GM11168 (cell line): ENCODE results near the gene LAMA2.

Experiments used
- in situ Hi-C: fragments of 300-500 bp; cut with MboI; formaldehyde crosslinking; loops from one replicate; pipeline ENCODE4 v1.12.0; 2022; ENCODE audit warnings: low sequenced_read_pairs; ENCODE audit not compliant: unreplicated experiment

Gene LAMA2

DNA sequence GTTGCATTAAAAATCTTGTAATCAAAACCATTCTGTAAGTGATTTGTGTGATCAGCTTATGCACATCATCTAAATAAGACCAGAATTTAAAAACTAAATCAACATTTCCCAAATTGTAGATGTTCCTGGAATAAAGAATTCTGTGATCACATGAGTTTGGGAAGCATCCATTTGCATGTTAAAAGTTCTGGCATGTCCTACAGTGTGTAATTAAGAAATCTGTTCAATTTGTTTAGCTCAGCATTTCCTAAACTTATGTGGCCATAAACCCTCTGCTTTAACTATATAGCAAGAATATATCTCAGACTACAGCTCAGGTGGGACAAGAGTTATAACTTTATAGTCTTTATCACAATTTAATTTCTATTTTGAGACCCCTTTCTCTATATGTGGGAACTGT is 399.1 kb downstream of the LAMA2 start:
- in situ Hi-C loops, result no loop called here

- in situ Hi-C loops, result no loop called here
Observed at GRCh38 chr6:129284225-129284624, 401.3 kb downstream of the LAMA2 start.

GRCh38 chr6:129287231-129288177 is 404.6 kb downstream of the LAMA2 start:
- in situ Hi-C loops, result no loop called here

DNA sequence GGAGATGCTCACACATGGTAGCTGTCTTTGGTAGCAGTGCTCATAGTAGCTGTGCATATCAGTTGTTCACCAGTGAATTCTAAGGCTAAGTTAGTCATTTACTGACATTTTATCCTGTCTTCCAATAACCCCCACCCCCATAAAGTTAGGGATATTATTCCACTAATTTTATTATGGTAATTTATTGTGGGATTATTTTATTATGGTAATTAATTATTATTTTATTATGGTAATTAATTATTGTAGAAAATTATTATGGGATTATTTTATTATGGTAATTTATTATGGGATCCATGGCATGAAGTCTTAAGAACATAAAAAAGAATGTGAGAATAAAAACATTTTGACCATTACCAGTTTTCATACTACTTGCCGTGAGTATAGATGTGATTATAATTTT is 406.5 kb downstream of the LAMA2 start:
- in situ Hi-C loops, result no loop called here

GRCh38 chr6:129292836-129293235 is 409.9 kb downstream of the LAMA2 start:
- in situ Hi-C loops, result no loop called here

GRCh38 chr6:129297592-129297991 is 414.7 kb downstream of the LAMA2 start:
- in situ Hi-C loops, result no loop called here

- in situ Hi-C loops, result no loop called here
Observed at GRCh38 chr6:129302671-129303070, 419.7 kb downstream of the LAMA2 start.

DNA sequence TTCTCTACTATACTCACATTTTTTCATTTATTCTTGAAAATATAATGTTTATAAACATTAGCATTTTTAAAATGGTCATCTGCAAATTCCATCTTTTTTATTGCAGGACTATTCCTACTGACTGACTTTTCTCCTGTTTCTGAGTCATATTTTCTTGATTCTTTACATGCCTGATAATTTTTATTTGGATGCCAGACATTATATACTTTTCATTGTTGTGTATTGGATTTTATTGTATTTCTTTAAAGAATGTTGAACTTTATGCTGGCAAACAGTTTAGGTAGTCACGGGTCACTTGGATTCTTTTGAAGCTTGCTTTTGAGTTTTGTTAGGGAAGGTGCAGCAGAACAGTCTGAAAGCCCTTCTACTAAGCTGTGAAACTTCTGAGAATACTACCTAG is 423.9 kb downstream of the LAMA2 start:
- in situ Hi-C loops, result no loop called here

DNA sequence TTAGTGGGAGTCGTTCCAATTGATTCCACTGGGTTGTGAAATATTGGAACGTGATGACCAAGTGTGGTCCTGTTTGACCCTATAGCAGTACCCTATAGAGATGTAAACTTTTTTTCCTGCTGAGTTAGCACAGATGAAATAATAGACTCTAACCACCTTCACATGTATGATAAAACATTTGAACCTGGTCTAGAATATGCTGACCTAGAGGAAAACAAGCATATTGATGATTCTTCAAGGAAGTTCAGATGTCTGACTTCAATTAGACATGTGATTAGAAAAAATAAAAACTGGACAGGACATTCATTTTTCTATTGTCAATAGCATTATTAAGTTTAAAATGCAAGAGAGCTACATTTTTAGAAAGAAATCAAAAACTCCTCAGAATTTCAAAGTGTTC is 424.9 kb downstream of the LAMA2 start:
- in situ Hi-C loops, result no loop called here

DNA sequence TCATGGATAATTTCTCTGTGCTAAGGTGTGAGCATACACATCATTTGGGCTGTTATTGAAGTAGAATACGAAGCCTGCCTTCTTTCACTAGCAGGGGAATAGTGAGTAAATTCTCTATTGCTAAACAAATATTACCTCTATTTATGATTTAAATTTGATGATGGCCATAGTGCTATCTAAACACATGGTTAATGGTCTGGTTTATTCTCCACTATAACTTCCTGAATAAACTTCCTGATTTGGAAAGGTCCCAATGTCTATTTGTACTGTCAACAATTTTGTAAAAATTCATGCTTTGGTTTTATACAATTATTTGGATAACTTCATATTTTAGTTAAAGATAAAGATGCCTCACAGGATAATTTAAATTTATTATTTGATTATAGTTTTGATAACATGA is 426.2 kb downstream of the LAMA2 start:
- in situ Hi-C loops, result no loop called here

GRCh38 chr6:129312880-129313279 is 429.9 kb downstream of the LAMA2 start:
- in situ Hi-C loops, result no loop called here

DNA sequence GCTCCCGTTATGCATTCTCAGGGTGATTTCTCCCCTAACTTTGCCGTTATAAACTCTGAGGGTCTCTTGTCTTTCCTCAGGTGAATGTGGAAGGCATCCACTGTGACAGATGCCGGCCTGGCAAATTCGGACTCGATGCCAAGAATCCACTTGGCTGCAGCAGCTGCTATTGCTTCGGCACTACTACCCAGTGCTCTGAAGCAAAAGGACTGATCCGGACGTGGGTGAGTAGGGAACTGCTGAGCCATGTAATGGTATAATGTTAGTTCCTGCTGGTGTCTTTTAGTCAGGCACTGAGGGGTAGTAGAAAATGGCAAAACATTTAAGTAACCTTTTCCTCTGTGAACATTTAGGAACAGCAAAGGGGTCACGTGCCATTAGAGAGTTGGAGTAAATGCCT is 431.6 kb downstream of the LAMA2 start:
- in situ Hi-C loops, result no loop called here

GRCh38 chr6:129317931-129318820 is 435.2 kb downstream of the LAMA2 start:
- in situ Hi-C loops, result no loop called here

GRCh38 chr6:129320892-129321291 is 438.0 kb downstream of the LAMA2 start:
- in situ Hi-C loops, result no loop called here

- in situ Hi-C loops, result no loop called here
Observed at GRCh38 chr6:129321303-129321702, 438.4 kb downstream of the LAMA2 start.

GRCh38 chr6:129324345-129324744 is 441.4 kb downstream of the LAMA2 start:
- in situ Hi-C loops, result no loop called here

DNA sequence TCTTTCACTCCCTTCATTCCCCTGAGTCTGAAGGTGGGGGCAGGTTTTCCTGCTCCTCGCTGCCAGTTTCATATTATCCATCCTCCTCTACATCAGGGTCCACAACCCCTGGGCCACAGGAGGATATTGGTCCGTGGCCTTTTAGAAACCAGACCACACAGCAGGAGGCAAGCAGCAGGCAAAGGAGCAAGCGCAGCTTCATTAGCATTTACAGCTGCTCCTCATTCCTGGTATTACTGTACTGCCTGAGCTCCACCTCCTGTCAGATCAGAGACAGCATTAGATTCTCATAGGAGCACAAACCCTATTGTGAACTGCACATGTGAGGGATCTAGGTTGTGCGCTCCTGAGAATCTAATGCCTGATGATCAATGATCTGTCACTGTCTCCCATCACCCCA is 446.7 kb downstream of the LAMA2 start:
- in situ Hi-C loops, result no loop called here

GRCh38 chr6:129331450-129332138 is 448.7 kb downstream of the LAMA2 start:
- in situ Hi-C loops, result no loop called here

- in situ Hi-C loops, result no loop called here
Observed at GRCh38 chr6:129335792-129336191, 452.9 kb downstream of the LAMA2 start.

- in situ Hi-C loops, result no loop called here
Observed at GRCh38 chr6:129338683-129339082, 455.7 kb downstream of the LAMA2 start.

DNA sequence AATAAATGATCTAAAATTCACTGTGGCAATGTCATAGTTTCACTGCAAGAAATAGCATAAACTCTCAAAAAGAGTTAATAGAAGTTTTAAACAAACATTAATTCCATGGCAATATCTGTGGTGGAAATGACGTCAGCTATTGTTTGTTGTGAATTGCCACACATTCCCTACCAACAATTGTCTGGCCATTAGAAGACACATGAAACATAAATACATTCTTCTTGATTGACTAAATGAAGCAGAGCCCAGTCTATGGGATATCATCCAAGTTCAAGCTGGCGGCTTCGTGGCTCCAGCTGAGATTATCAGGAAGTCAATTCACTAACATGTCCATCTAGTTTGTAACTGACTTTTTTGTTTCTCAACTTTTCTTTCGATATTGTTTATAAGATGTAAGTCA is 458.0 kb downstream of the LAMA2 start:
- in situ Hi-C loops, result no loop called here
